ENCODE data around the gene ABHD12.

ABHD12 gene

GRCh38 chr20:25345721-25346120 lies 44.9 kb downstream of the ABHD12 start:
- no peak overlapping the region for H3K4me3 ChIP-seq (ENCODE audit: low read depth, low read length)
- TF ChIP-seq, protein P1, sequence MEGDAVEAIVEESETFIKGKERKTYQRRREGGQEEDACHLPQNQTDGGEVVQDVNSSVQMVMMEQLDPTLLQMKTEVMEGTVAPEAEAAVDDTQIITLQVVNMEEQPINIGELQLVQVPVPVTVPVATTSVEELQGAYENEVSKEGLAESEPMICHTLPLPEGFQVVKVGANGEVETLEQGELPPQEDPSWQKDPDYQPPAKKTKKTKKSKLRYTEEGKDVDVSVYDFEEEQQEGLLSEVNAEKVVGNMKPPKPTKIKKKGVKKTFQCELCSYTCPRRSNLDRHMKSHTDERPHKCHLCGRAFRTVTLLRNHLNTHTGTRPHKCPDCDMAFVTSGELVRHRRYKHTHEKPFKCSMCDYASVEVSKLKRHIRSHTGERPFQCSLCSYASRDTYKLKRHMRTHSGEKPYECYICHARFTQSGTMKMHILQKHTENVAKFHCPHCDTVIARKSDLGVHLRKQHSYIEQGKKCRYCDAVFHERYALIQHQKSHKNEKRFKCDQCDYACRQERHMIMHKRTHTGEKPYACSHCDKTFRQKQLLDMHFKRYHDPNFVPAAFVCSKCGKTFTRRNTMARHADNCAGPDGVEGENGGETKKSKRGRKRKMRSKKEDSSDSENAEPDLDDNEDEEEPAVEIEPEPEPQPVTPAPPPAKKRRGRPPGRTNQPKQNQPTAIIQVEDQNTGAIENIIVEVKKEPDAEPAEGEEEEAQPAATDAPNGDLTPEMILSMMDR (conservative IDR thresholded peaks at IDR 0.05; ENCODE audit: low read depth, low read length) = no peak
- DNase-seq (ENCODE audit: low read depth) = no peak

- TF ChIP-seq, protein P1 (conservative IDR thresholded peaks at IDR 0.05; ENCODE audit: low read depth, low read length) = no peak
- no peak for DNase-seq (ENCODE audit: low read depth)
Measured at GRCh38 chr20:25344634-25345033, 46.0 kb downstream of the ABHD12 start.

DNA sequence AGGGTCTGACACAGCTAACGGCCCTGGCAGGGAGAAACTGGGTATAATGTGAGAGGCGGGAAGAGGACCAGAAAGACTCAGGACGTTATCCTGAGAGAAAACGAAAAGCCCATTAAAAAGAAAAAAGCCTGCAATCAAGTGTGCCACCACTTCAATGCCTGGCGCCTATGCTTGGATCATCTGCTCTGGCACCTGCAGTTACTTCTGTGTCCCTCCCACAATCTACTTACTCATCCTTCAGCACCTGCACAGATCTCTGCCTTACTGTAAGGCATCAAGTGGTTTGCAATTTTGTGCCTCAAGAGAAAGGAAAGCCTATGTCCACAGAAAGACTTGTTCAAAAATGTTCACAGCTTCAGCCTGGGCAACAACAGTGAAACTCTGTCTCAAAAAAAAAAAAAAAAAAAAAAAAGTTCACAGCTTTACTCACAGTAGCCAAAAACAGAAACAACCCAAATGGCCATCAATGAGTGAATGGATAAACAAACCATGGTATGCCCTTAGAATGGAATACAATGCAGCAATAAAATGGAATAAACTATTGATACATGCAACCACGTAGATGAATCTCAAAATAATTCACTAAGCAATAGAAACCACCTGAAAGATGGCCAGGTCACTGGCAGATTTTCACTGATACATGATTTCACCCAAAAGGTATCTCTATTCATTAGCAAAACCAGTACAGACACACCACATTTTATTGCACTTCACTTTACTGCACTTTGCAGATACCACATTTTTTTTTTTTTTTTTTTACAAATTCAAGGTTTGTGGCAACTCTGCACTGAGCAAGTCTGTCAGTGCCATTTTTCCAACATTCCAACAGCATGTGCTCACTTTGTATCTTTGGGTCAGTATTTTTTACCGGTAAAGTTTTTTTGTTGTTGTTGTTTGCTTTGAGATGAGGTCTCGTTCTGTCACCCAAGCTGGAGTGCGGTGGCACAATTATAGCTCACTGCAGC lies 48.6 kb downstream of the ABHD12 start:
- DNase-seq (ENCODE audit: low read depth) = peak; percentile 34
- H3K4me3 ChIP-seq (ENCODE audit: low read depth, low read length) = no peak overlapping the region
- TF ChIP-seq, protein P1 (conservative IDR thresholded peaks at IDR 0.05; ENCODE audit: low read depth, low read length) = no peak

More at GRCh38 chr20:25344634-25345033, 46.0 kb downstream of the ABHD12 start:
- H3K4me3 ChIP-seq (ENCODE audit: low read depth, low read length) = no peak overlapping the region

DNA sequence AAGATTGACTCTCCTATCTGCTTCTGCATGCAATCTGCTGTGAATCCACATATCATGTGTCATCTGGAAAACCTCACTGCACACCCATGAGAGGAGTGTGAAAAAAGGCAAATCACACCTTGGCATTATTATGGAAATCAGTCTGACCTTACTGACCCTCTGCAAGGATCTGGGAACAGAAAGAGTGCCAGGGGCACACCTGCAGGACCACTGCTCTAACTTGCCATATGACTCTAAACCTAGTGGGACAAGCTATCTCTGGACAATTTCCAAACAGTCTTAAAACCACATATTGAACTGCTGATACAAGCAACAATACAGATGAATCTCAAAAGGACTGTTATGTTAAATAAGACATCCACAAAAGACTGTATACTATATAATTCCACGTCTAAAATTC lies 50.3 kb downstream of the ABHD12 start:
- DNase-seq (ENCODE audit: low read depth) = no peak
- TF ChIP-seq, protein P1 (conservative IDR thresholded peaks at IDR 0.05; ENCODE audit: low read depth, low read length) = no peak
- H3K4me3 ChIP-seq (ENCODE audit: low read depth, low read length) = no peak overlapping the region

DNA sequence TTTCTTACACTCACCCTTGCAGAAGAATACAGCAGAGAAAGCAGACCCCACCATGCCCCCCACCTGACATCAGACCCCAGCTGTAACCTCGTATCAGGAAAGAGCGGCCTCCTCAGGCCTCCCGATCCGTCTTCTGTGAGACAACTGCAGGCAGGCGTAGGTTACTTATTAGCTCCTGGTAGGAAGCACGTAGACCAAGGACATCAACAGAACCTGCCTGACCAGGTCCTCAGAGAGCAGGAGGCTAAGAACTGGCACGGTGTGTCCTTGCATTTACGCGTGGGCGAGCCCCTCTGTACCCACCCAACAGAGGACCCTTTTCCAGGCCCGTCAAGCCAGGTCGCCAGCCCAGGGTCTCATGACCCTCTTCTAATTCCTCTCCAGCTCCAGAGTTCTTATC lies 51.0 kb downstream of the ABHD12 start:
- TF ChIP-seq, protein P1 (conservative IDR thresholded peaks at IDR 0.05; ENCODE audit: low read depth, low read length) = no peak
- H3K4me3 ChIP-seq (ENCODE audit: low read depth, low read length) = no peak overlapping the region
- no peak for DNase-seq (ENCODE audit: low read depth)

- TF ChIP-seq, protein P1 (conservative IDR thresholded peaks at IDR 0.05; ENCODE audit: low read depth, low read length) = peak; percentile 31
- no peak overlapping the region for H3K4me3 ChIP-seq (ENCODE audit: low read depth, low read length)
- peak; percentile 37 for DNase-seq (ENCODE audit: low read depth)
Measured at GRCh38 chr20:25338112-25339023, 52.3 kb downstream of the ABHD12 start.

Data from choroid plexus epithelial cell (primary cell).